H1 (cell line): ENCODE results near the gene UEVLD. TPM values are rescaled to one million over a fixed set of nuclear protein-coding genes. Genes with fewer than 3 reads are reported as not detected.

Experiments
- CTCF ChIA-PET: fragments of 300-600 bp; sonication (Branson Sonifier 250); formaldehyde crosslinking; loops from one replicate; lab custom pipeline; 2021; ENCODE audit not compliant: partially characterized antibody; lab: Charles Lee
- POLR2A ChIA-PET: fragments of 300-600 bp; sonication (Branson Sonifier 250); formaldehyde crosslinking; loops from one replicate; lab custom pipeline; 2021; ENCODE audit warnings: inconsistent platforms; ENCODE audit not compliant: partially characterized antibody; lab: Charles Lee
- DNase-seq, 2 experiments: peaks; one replicate each; pipeline versions ENCODE4 v3.0.0 to v3.0.0-alpha.2; 2010 to 2022; ENCODE audit warnings: low spot score in 2 of 2, low read depth in 1 of 2, mixed read lengths in 1 of 2
- FAIRE-seq: peaks from 2 replicates; lab custom pipeline; 2011; peaks lifted over from hg19 to GRCh38; lab: Jason Lieb, UNC
- H2AFZ ChIP-seq: 2 replicates; pipeline ENCODE4 v1.8.1; 2012; ENCODE audit warnings: low read length, inconsistent platforms
- H2AK5ac ChIP-seq: 2 replicates; pipeline ENCODE4 v1.6.1; 2013; ENCODE audit warnings: low read depth, low read length
- H2BK120ac ChIP-seq: replicated peaks from 2 replicates; pipeline ENCODE3; 2013; ENCODE audit warnings: low read depth, low read length, inconsistent platforms
- H2BK12ac ChIP-seq: 2 replicates; pipeline ENCODE4 v1.6.1; 2013; ENCODE audit warnings: low read depth, low read length
- H2BK15ac ChIP-seq: 2 replicates; pipeline ENCODE4 v1.6.1; 2013; ENCODE audit warnings: low read length
- H2BK20ac ChIP-seq: 2 replicates; pipeline ENCODE4 v1.6.1; 2013; ENCODE audit warnings: low read length
- H2BK5ac ChIP-seq: 2 replicates; pipeline ENCODE4 v1.6.1; 2013; ENCODE audit warnings: low read depth, low read length
- H3K14ac ChIP-seq: 2 replicates; pipeline ENCODE4 v1.6.1; 2013; ENCODE audit warnings: inconsistent platforms; ENCODE audit not compliant: insufficient read length
- H3K18ac ChIP-seq: 2 replicates; pipeline ENCODE4 v1.6.1; 2013; ENCODE audit warnings: low read length; ENCODE audit errors: extremely low read depth
- H3K23ac ChIP-seq: 2 replicates; pipeline ENCODE4 v1.6.1; 2013; ENCODE audit warnings: inconsistent platforms; ENCODE audit not compliant: insufficient read length
- H3K23me2 ChIP-seq: 2 replicates; pipeline ENCODE4 v1.6.1; 2013; ENCODE audit warnings: low read depth, low read length
- H3K27ac ChIP-seq: 2 replicates; pipeline ENCODE4 v1.6.1; 2011; ENCODE audit warnings: low read depth, low read length, inconsistent platforms
- H3K27me3 ChIP-seq, 4 experiments: replicated peaks in 1 of 4; 1 replicate in 1 of 4; 2 replicates in 3 of 4; pipeline versions ENCODE4 v1.6.1 to v1.8.1; 2011 to 2013; ENCODE audit warnings: low read length in 3 of 4, mild to moderate bottlenecking in 3 of 4, inconsistent platforms in 2 of 4, mixed read lengths in 2 of 4, moderate library complexity in 1 of 4; ENCODE audit not compliant: control insufficient read depth in 3 of 4, insufficient read depth in 3 of 4; ENCODE audit errors: extremely low read depth in 1 of 4
- H3K36me3 ChIP-seq, 4 experiments: 2 replicates each; pipeline versions ENCODE4 v1.6.1 to v1.8.1; 2011 to 2013; ENCODE audit warnings: mild to moderate bottlenecking in 4 of 4, low read length in 3 of 4, moderate library complexity in 2 of 4, control low read depth in 1 of 4, inconsistent platforms in 1 of 4; ENCODE audit not compliant: insufficient read depth in 4 of 4, control insufficient read depth in 2 of 4
- H3K4ac ChIP-seq: replicated peaks from 2 replicates; pipeline ENCODE3; 2013; ENCODE audit warnings: low read length, low read depth, mixed read lengths, inconsistent platforms; ENCODE audit not compliant: insufficient read length
- H3K4me1 ChIP-seq, 4 experiments: replicated peaks in 1 of 4; 1 replicate in 1 of 4; 2 replicates in 3 of 4; pipeline versions ENCODE4 v1.6.1 to v1.8.1; 2011 to 2013; ENCODE audit warnings: low read length in 3 of 4, inconsistent platforms in 2 of 4, mixed read lengths in 1 of 4; ENCODE audit not compliant: insufficient read depth in 4 of 4, control insufficient read depth in 3 of 4
- H3K4me2 ChIP-seq, 2 experiments: 2 replicates each; pipeline versions ENCODE4 v1.6.1 to v1.8.1; 2011 to 2013; ENCODE audit warnings: low read depth in 2 of 2, low read length in 2 of 2, control low read depth in 1 of 2, inconsistent platforms in 1 of 2, mild to moderate bottlenecking in 1 of 2; ENCODE audit not compliant: insufficient read depth in 1 of 2
- H3K4me3 ChIP-seq, 4 experiments: fragments of 200-600, 300-600 bp in 1 of 4; sonication (generic), shearing (Covaris generic), sonication (Bioruptor Twin) in 1 of 4; 2 replicates each; pipeline versions ENCODE4 v1.5.1 to v1.8.1; 2011 to 2016; ENCODE audit warnings: low read length in 4 of 4, low read depth in 3 of 4, control low read depth in 2 of 4, inconsistent platforms in 2 of 4, mild to moderate bottlenecking in 2 of 4, mixed read lengths in 1 of 4, moderate library complexity in 1 of 4; ENCODE audit not compliant: insufficient read depth in 2 of 4; ENCODE audit errors: extremely low read depth in 1 of 4
- H3K56ac ChIP-seq: replicated peaks from 2 replicates; pipeline ENCODE3; 2013; ENCODE audit warnings: low read depth, mild to moderate bottlenecking, mixed read lengths, low read length, inconsistent platforms; ENCODE audit not compliant: insufficient read length
- H3K79me1 ChIP-seq: 2 replicates; pipeline ENCODE4 v1.6.1; 2013; ENCODE audit warnings: low read depth, low read length, control low read depth
- H3K79me2 ChIP-seq, 2 experiments: 2 replicates each; pipeline versions ENCODE4 v1.6.1 to v1.8.1; 2012 to 2013; ENCODE audit warnings: low read length in 2 of 2, mild to moderate bottlenecking in 2 of 2, inconsistent platforms in 1 of 2; ENCODE audit not compliant: insufficient read depth in 2 of 2, control insufficient read depth in 1 of 2
- H3K9ac ChIP-seq, 4 experiments: replicated peaks in 1 of 4; 1 replicate in 1 of 4; 2 replicates in 3 of 4; pipeline versions ENCODE4 v1.6.1 to v1.8.1; 2011 to 2013; ENCODE audit warnings: low read depth in 3 of 4, low read length in 3 of 4, control low read depth in 2 of 4, mild to moderate bottlenecking in 2 of 4, moderate library complexity in 2 of 4, inconsistent platforms in 1 of 4; ENCODE audit errors: extremely low read depth in 1 of 4
- H3K9me3 ChIP-seq, 2 experiments: 2 replicates each; pipeline versions ENCODE4 v1.6.1 to v1.8.1; 2012 to 2013; ENCODE audit warnings: mild to moderate bottlenecking in 2 of 2, moderate library complexity in 2 of 2, control low read depth in 1 of 2, inconsistent platforms in 1 of 2, low read depth in 1 of 2, low read length in 1 of 2, mixed read lengths in 1 of 2; ENCODE audit not compliant: insufficient read depth in 2 of 2
- H4K20me1 ChIP-seq, 2 experiments: replicated peaks in 1 of 2; 2 replicates each; pipeline versions ENCODE3 to v1.8.1; 2011 to 2013; ENCODE audit warnings: inconsistent platforms in 2 of 2, low read length in 2 of 2, mild to moderate bottlenecking in 1 of 2; ENCODE audit not compliant: insufficient read depth in 2 of 2, control insufficient read depth in 1 of 2
- H4K5ac ChIP-seq: 2 replicates; pipeline ENCODE4 v1.6.1; 2013; ENCODE audit warnings: low read length, low read depth, mixed read lengths, inconsistent platforms; ENCODE audit not compliant: insufficient read length
- H4K8ac ChIP-seq: 2 replicates; pipeline ENCODE4 v1.8.0; 2013; ENCODE audit warnings: mild to moderate bottlenecking, moderate library complexity, low read length, inconsistent platforms; ENCODE audit not compliant: insufficient read depth; ENCODE audit errors: extremely low read depth
- H4K91ac ChIP-seq: replicated peaks from 2 replicates; pipeline ENCODE3; 2013; ENCODE audit warnings: low read length, mixed read lengths, inconsistent platforms; ENCODE audit not compliant: insufficient read length
- RBBP5 ChIP-seq: IDR thresholded peaks from 2 replicates; pipeline ENCODE4 v1.7.1; 2012; ENCODE audit warnings: low read depth, mild to moderate bottlenecking, inconsistent platforms, low read length, moderate library complexity, borderline replicate concordance
- SIRT6 ChIP-seq: IDR thresholded peaks from one replicate; pipeline ENCODE4 v1.7.1; 2012; ENCODE audit warnings: low read length, inconsistent platforms
- WGBS, 2 experiments: shearing (Covaris generic) in 1 of 2; methylation state at CpG; one replicate each; pipeline versions ENCODE4 v1.1.6 to v1.1.7; 2013 to 2015; ENCODE audit warnings: low lambda C conversion rate in 2 of 2, mixed read lengths in 2 of 2, inconsistent platforms in 1 of 2, low coverage in 1 of 2, missing lambda C conversion rate in 1 of 2; ENCODE audit not compliant: insufficient replicate concordance in 2 of 2, insufficient coverage in 1 of 2, insufficient read length in 1 of 2; ENCODE audit errors: extremely low coverage in 1 of 2, missing lambda C conversion rate in 1 of 2; 5-methylcytosine and 5-hydroxymethylcytosine counted together
- polyA plus RNA-seq, 7 experiments: library from polyadenylated mRNA; depleted of rRNA in 3 of 7; stranded (reverse) in 5 of 7; unstranded in 2 of 7; fragments of >200 nt in 5 of 7; fragments of 200-250 nt in 2 of 7; gene quantifications; 1 replicate in 5 of 7; 2 replicates in 1 of 7; 4 replicates in 1 of 7; pipeline versions ENCODE4 v1.2.1 to v1.2.3, GENCODE V29; 2011 to 2013; ENCODE audit warnings: missing spikeins in 2 of 7, mixed read lengths in 2 of 7
- total RNA-seq: library from RNA; stranded (reverse); fragmentation: NEBNext Ultra II Directional; extraction: Animal tissue kit (Norgen Biotek cat#: 25700); gene quantifications from 2 replicates; pipeline ENCODE4 v1.2.1, GENCODE V29; 2021
- TF ChIP-seq, protein P1 (sequence below): IDR thresholded peaks from 2 replicates; pipeline ENCODE4 v1.6.1; 2011; ENCODE audit warnings: low read length, improper control_type of control experiment

UEVLD gene
- total and polyA plus RNA-seq, 2 of the 8 experiments (the other 6 are each of a cell fraction or from before 2014, with no cell fraction given) = 4.1 to 7.3 TPM

DNA sequence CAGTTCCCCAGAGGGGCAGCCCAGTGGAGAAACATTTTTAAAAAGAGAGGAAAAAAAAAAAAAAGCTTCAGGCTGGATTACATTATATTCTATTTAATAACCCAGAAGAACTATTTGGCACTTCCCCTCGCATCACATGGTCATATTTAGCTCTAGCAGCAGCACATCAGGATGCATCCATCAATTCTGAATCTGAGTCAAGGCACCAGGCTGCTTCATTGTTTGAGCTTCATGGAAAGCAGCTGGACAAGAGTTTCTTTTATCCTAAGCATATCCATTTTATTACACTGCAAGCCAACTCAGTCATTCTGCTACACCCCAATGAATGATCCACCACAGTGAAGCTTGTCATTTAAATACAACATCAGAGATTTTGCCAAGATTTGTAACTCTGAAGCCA is 35.6 kb upstream of the UEVLD start:
- H3K4me2 ChIP-seq = no peak overlapping the region
- DNase-seq (no peak), FAIRE-seq (no peak)
- H3K4ac ChIP-seq = no peak overlapping the region
- H4K8ac ChIP-seq = no peak overlapping the region
- no peak overlapping the region for H2BK15ac ChIP-seq
- H3K4me3 ChIP-seq = no peak overlapping the region
- H3K27ac ChIP-seq = no peak overlapping the region
- H3K56ac ChIP-seq = no peak overlapping the region
- H3K79me1 ChIP-seq = peaks cover 8% of the 10 kb centered on the region; the same call in 1 of the 2 replicates
- no peak overlapping the region for H3K18ac ChIP-seq
- no peak overlapping the region for H2AFZ ChIP-seq
- TF ChIP-seq, protein P1, sequence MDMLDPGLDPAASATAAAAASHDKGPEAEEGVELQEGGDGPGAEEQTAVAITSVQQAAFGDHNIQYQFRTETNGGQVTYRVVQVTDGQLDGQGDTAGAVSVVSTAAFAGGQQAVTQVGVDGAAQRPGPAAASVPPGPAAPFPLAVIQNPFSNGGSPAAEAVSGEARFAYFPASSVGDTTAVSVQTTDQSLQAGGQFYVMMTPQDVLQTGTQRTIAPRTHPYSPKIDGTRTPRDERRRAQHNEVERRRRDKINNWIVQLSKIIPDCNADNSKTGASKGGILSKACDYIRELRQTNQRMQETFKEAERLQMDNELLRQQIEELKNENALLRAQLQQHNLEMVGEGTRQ = no peak
- TF ChIP-seq SIRT6 (no peak), RBBP5 (no peak)
- H3K23me2 ChIP-seq = no peaks in the 10 kb centered on the region
- CTCF ChIA-PET = interaction anchor here (0.9 kb wide), 1 partner anchor 27 kb away, joined by 3 read pairs; no protein-coding TSS in a partner anchor
- H4K91ac ChIP-seq = no peak overlapping the region
- no peak overlapping the region for H2BK120ac ChIP-seq
- 82% methylated on average over 1 of the region's 1 CpG; no CpG with 5 or more reads in 1 of the 2 experiments for WGBS, 2 experiments
- no peak overlapping the region for H4K5ac ChIP-seq
- H3K27me3 ChIP-seq = no peaks in the 10 kb centered on the region
- POLR2A ChIA-PET = interaction anchor here (2.6 kb wide), 1 partner anchor 10 kb away, joined by 7 read pairs; the partner anchor contains the start of gene SPTY2D1
- H3K9me3 ChIP-seq = no peaks in the 10 kb centered on the region
- peaks cover 1 to 3% of the 10 kb centered on the region in 2 experiments for H4K20me1 ChIP-seq
- H3K36me3 ChIP-seq = no peaks in the 10 kb centered on the region
- H2BK5ac ChIP-seq = no peak overlapping the region
- H3K9ac ChIP-seq = no peak overlapping the region
- peaks cover 8 to 80% of the 10 kb centered on the region in 2 experiments; a peak in 3 of 4 replicates for H3K79me2 ChIP-seq
- H3K4me1 ChIP-seq = no peaks in the 10 kb centered on the region
- no peak overlapping the region for H2AK5ac ChIP-seq
- H3K23ac ChIP-seq = no peak overlapping the region
- H3K14ac ChIP-seq = no peak overlapping the region
- no peak overlapping the region for H2BK12ac ChIP-seq
- H2BK20ac ChIP-seq = no peak overlapping the region
